RWPE1 (cell line): Measurements from ENCODE around the gene TYK2.

Experiments
- CTCF ChIA-PET: fragments of 350-600 bp; sonication (Branson Sonifier 250); formaldehyde crosslinking; extraction: SDS; loops from one replicate; lab custom pipeline; 2021; lab: Yijun Ruan, JAX
- POLR2A ChIA-PET: fragments of 400-600 bp; formaldehyde crosslinking; extraction: SDS; loops from one replicate; lab custom pipeline; 2020; ENCODE audit warnings: antibody characterized with exemption; ENCODE audit not compliant: low non-redundant PET; lab: Yijun Ruan, JAX
- DNase-seq: peaks from one replicate; pipeline ENCODE4 v3.0.0; 2012; ENCODE audit warnings: low spot score
- H3K27ac ChIP-seq: fragments of 450-650 bp; 2 replicates; pipeline ENCODE4 v1.5.1; 2017
- TF ChIP-seq, protein P1 (sequence below): fragments of 450-650 bp; conservative IDR thresholded peaks from 2 replicates; pipeline ENCODE4 v1.5.1; 2017; ENCODE audit warnings: low read depth, mild to moderate bottlenecking

The TYK2 gene

GRCh38 chr19:10353793-10354391, 26.5 kb downstream of the TYK2 start:
- ChIA-PET POLR2A (no interaction called here), CTCF (no interaction called here)
- TF ChIP-seq, protein P1, sequence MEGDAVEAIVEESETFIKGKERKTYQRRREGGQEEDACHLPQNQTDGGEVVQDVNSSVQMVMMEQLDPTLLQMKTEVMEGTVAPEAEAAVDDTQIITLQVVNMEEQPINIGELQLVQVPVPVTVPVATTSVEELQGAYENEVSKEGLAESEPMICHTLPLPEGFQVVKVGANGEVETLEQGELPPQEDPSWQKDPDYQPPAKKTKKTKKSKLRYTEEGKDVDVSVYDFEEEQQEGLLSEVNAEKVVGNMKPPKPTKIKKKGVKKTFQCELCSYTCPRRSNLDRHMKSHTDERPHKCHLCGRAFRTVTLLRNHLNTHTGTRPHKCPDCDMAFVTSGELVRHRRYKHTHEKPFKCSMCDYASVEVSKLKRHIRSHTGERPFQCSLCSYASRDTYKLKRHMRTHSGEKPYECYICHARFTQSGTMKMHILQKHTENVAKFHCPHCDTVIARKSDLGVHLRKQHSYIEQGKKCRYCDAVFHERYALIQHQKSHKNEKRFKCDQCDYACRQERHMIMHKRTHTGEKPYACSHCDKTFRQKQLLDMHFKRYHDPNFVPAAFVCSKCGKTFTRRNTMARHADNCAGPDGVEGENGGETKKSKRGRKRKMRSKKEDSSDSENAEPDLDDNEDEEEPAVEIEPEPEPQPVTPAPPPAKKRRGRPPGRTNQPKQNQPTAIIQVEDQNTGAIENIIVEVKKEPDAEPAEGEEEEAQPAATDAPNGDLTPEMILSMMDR: no peak
- DNase-seq: peak; percentile 45
- H3K27ac ChIP-seq: no peak overlapping the region

GRCh38 chr19:10352764-10353671, 27.4 kb downstream of the TYK2 start:
- no peak for DNase-seq
- H3K27ac ChIP-seq: no peak overlapping the region
- ChIA-PET POLR2A (no interaction called here), CTCF (no interaction called here)
- TF ChIP-seq, protein P1: no peak

- H3K27ac ChIP-seq: no peak overlapping the region
- DNase-seq: no peak
- TF ChIP-seq, protein P1: no peak
- ChIA-PET CTCF (no interaction called here), POLR2A (no interaction called here)
These were observed 33.9 kb downstream of the TYK2 start for GRCh38 chr19:10346509-10346908.

GRCh38 chr19:10344780-10345179, 35.6 kb downstream of the TYK2 start:
- TF ChIP-seq, protein P1: no peak
- H3K27ac ChIP-seq: no peak overlapping the region
- ChIA-PET CTCF (interaction anchor here (0.7 kb wide), 1 partner anchor 77 kb away, joined by 3 read pairs; no protein-coding TSS in a partner anchor), POLR2A (no interaction called here)
- DNase-seq: no peak

- DNase-seq: no peak
- ChIA-PET POLR2A (no interaction called here), CTCF (interaction anchor here (0.6 kb wide), 1 partner anchor 207 kb away, joined by 3 read pairs; no protein-coding TSS in a partner anchor)
- TF ChIP-seq, protein P1: no peak
- no peak overlapping the region for H3K27ac ChIP-seq
These were observed 36.9 kb downstream of the TYK2 start for GRCh38 chr19:10343495-10343894.

- DNase-seq: no peak
- POLR2A ChIA-PET: no interaction called here
- TF ChIP-seq, protein P1: no peak
- no peak overlapping the region for H3K27ac ChIP-seq
- CTCF ChIA-PET: no interaction called here
These were observed 40.4 kb downstream of the TYK2 start for GRCh38 chr19:10339977-10340376.
